HepG2 (cell line): ENCODE results near the gene HK2. TPM values are rescaled to one million over a fixed set of nuclear protein-coding genes. Genes with fewer than 3 reads are reported as not detected.

ENCODE experiments used
- AKAP8 ChIP-seq: sonication (generic); formaldehyde crosslinking; IDR thresholded peaks from 2 replicates; pipeline ENCODE4 v1.5.1; 2020; ENCODE audit warnings: mild to moderate bottlenecking, missing genetic modification reagents
- FOXK1 ChIP-seq: sonication (generic); formaldehyde crosslinking; IDR thresholded peaks from 2 replicates; pipeline ENCODE4 v1.4.0; 2020; ENCODE audit warnings: low read depth, missing genetic modification reagents, borderline replicate concordance
- GTF2F1 ChIP-seq: fragments of 150-350 bp; IDR thresholded peaks from 2 replicates; pipeline ENCODE4 v1.6.1; 2014; ENCODE audit warnings: low read length
- MED1 ChIP-seq: sonication (generic); formaldehyde crosslinking; IDR thresholded peaks from 2 replicates; pipeline ENCODE4 v1.4.0; 2020; ENCODE audit warnings: missing genetic modification reagents
- RFX1 ChIP-seq: fragments of 450-650 bp; IDR thresholded peaks from 2 replicates; pipeline ENCODE4 v1.6.1; 2017
- SMAD9 ChIP-seq: sonication (generic); formaldehyde crosslinking; IDR thresholded peaks from 2 replicates; pipeline ENCODE4 v1.5.1; 2020; ENCODE audit warnings: mild to moderate bottlenecking, missing genetic modification reagents
- SYNCRIP ChIP-seq: fragments of 200-400 bp; formaldehyde crosslinking; IDR thresholded peaks from 2 replicates; pipeline ENCODE4 v1.6.1; 2018; ENCODE audit warnings: mild to moderate bottlenecking, low read depth, low read length; ENCODE audit not compliant: insufficient read depth
- ZFYVE20 ChIP-seq: sonication (generic); formaldehyde crosslinking; IDR thresholded peaks from 2 replicates; pipeline ENCODE4 v1.8.0; 2023; ENCODE audit warnings: low read depth, mild to moderate bottlenecking, moderate library complexity, missing genetic modification reagents, borderline replicate concordance
- ZIK1 ChIP-seq: sonication (generic); formaldehyde crosslinking; IDR thresholded peaks from 2 replicates; pipeline ENCODE4 v1.5.0; 2020; ENCODE audit warnings: mild to moderate bottlenecking, low read depth, missing genetic modification reagents, borderline replicate concordance
- ZNF253 ChIP-seq: sonication (generic); formaldehyde crosslinking; IDR thresholded peaks from 2 replicates; pipeline ENCODE4 v1.8.0; 2022; ENCODE audit warnings: mild to moderate bottlenecking, missing genetic modification reagents, borderline replicate concordance
- ZNF644 ChIP-seq: IDR thresholded peaks from 2 replicates; pipeline ENCODE4 v1.6.1; 2016; ENCODE audit warnings: low read depth
- polyA plus RNA-seq, 8 experiments: library from polyadenylated mRNA; depleted of rRNA in 3 of 8; stranded (reverse) in 7 of 8; unstranded in 1 of 8; fragments of >200 nt; fragmentation: Illumina TruSeq in 4 of 8; extraction: Trizol in 4 of 8; gene quantifications; 2 replicates each; pipeline versions ENCODE4 v1.2.1 to v1.2.3, GENCODE V29; 2011 to 2016; ENCODE audit warnings: low read depth in 4 of 8, missing spikeins in 1 of 8, mixed read lengths in 1 of 8; ENCODE audit not compliant: insufficient read depth in 1 of 8
- total RNA-seq, 5 experiments: library from RNA; depleted of rRNA; stranded (reverse); fragments of >200 nt; fragmentation: Illumina TruSeq; extraction: Trizol; gene quantifications; 2 replicates each; pipeline ENCODE4 v1.2.3, GENCODE V29; 2016; ENCODE audit warnings: low read depth in 1 of 5
- TF ChIP-seq, protein P1 (sequence below), 2 experiments: IDR thresholded peaks; 2 replicates each; pipeline ENCODE4 v1.6.1; 2011 to 2012; ENCODE audit warnings: low read length in 2 of 2, borderline replicate concordance in 1 of 2, low read depth in 1 of 2, mild to moderate bottlenecking in 1 of 2, moderate library complexity in 1 of 2
- TF ChIP-seq, protein P2 (sequence below): sonication (generic); formaldehyde crosslinking; IDR thresholded peaks from 2 replicates; pipeline ENCODE4 v1.4.0; 2020; ENCODE audit warnings: mild to moderate bottlenecking, missing genetic modification reagents
- TF ChIP-seq, protein P3 (sequence below): sonication (generic); formaldehyde crosslinking; IDR thresholded peaks from 2 replicates; pipeline ENCODE4 v1.4.0; 2020; ENCODE audit warnings: missing genetic modification reagents
- TF ChIP-seq, protein P4 (sequence below): sonication (generic); formaldehyde crosslinking; IDR thresholded peaks from 2 replicates; pipeline ENCODE4 v1.9.0; 2021; ENCODE audit warnings: missing genetic modification reagents, mild to moderate bottlenecking, borderline replicate concordance
- TF ChIP-seq, protein P5 (sequence below): sonication (generic); formaldehyde crosslinking; IDR thresholded peaks from 2 replicates; pipeline ENCODE4 v1.4.0; 2020; ENCODE audit warnings: missing genetic modification reagents, borderline replicate concordance

Gene HK2
- total and polyA plus RNA-seq, 2 of the 13 experiments (the other 11 are each of a cell fraction or from before 2014, with no cell fraction given), result 13.2 to 101 TPM

DNA sequence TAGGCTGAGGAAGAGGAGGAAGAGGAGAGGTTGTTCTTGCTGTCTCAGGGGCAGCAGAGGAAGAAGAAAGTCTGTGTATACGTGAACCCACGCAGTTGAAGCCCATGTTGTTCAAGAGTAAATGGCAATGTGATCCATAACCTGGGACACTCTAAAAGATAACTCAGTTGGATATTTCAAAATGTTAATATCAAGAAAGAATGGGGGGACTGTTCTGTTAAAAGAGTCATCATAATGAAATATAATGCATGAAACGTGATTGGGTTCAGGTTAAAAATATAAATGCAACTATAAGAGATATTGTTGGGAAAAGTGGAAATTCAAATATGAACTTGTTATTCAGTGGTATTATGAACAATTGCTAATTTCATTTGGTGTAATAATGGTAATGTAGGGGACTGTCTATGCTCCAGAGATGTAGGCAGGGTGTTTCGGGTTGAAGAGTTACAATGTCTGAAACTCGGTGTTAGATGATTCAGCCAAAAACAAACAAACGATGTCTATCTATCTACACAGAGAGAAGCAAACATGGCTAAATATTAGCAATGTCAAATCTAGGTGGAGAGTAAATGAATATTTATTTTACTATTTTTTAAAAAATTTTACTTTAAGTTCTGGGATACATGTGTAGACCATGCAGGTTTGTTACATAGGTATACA lies 103.4 kb downstream of the HK2 start (continued):
- TF ChIP-seq, protein P1, sequence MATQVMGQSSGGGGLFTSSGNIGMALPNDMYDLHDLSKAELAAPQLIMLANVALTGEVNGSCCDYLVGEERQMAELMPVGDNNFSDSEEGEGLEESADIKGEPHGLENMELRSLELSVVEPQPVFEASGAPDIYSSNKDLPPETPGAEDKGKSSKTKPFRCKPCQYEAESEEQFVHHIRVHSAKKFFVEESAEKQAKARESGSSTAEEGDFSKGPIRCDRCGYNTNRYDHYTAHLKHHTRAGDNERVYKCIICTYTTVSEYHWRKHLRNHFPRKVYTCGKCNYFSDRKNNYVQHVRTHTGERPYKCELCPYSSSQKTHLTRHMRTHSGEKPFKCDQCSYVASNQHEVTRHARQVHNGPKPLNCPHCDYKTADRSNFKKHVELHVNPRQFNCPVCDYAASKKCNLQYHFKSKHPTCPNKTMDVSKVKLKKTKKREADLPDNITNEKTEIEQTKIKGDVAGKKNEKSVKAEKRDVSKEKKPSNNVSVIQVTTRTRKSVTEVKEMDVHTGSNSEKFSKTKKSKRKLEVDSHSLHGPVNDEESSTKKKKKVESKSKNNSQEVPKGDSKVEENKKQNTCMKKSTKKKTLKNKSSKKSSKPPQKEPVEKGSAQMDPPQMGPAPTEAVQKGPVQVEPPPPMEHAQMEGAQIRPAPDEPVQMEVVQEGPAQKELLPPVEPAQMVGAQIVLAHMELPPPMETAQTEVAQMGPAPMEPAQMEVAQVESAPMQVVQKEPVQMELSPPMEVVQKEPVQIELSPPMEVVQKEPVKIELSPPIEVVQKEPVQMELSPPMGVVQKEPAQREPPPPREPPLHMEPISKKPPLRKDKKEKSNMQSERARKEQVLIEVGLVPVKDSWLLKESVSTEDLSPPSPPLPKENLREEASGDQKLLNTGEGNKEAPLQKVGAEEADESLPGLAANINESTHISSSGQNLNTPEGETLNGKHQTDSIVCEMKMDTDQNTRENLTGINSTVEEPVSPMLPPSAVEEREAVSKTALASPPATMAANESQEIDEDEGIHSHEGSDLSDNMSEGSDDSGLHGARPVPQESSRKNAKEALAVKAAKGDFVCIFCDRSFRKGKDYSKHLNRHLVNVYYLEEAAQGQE (IDR thresholded peaks at IDR 0.05; ENCODE audit: borderline replicate concordance in 1 of 2, low read depth in 1 of 2, low read length in 2 of 2), result no peak
- TF ChIP-seq ZFYVE20 (CRISPR knock-in tag) (no peak), ZNF253 (CRISPR knock-in tag) (no peak), ZIK1 (no peak), SYNCRIP (no peak), ZNF644 (0 out of 2 replicates have a peak, but pooled peaks have one; percentile 36), GTF2F1 (no peak), AKAP8 (CRISPR knock-in tag) (no peak), FOXK1 (CRISPR knock-in tag) (no peak), SMAD9 (CRISPR knock-in tag) (no peak), MED1 (CRISPR knock-in tag) (peak; percentile 36; the same call in 1 of the 2 replicates), RFX1 (no peak)
- TF ChIP-seq, protein P2, sequence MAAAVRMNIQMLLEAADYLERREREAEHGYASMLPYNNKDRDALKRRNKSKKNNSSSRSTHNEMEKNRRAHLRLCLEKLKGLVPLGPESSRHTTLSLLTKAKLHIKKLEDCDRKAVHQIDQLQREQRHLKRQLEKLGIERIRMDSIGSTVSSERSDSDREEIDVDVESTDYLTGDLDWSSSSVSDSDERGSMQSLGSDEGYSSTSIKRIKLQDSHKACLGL (CRISPR knock-in tag), result no peak
- TF ChIP-seq, protein P3, sequence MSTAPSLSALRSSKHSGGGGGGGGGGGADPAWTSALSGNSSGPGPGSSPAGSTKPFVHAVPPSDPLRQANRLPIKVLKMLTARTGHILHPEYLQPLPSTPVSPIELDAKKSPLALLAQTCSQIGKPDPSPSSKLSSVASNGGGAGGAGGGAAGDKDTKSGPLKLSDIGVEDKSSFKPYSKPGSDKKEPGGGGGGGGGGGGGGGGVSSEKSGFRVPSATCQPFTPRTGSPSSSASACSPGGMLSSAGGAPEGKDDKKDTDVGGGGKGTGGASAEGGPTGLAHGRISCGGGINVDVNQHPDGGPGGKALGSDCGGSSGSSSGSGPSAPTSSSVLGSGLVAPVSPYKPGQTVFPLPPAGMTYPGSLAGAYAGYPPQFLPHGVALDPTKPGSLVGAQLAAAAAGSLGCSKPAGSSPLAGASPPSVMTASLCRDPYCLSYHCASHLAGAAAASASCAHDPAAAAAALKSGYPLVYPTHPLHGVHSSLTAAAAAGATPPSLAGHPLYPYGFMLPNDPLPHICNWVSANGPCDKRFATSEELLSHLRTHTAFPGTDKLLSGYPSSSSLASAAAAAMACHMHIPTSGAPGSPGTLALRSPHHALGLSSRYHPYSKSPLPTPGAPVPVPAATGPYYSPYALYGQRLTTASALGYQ (CRISPR knock-in tag), result no peak
- TF ChIP-seq, protein P4, sequence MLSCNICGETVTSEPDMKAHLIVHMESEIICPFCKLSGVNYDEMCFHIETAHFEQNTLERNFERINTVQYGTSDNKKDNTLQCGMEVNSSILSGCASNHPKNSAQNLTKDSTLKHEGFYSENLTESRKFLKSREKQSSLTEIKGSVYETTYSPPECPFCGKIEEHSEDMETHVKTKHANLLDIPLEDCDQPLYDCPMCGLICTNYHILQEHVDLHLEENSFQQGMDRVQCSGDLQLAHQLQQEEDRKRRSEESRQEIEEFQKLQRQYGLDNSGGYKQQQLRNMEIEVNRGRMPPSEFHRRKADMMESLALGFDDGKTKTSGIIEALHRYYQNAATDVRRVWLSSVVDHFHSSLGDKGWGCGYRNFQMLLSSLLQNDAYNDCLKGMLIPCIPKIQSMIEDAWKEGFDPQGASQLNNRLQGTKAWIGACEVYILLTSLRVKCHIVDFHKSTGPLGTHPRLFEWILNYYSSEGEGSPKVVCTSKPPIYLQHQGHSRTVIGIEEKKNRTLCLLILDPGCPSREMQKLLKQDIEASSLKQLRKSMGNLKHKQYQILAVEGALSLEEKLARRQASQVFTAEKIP (CRISPR knock-in tag), result no peak
- TF ChIP-seq, protein P5, sequence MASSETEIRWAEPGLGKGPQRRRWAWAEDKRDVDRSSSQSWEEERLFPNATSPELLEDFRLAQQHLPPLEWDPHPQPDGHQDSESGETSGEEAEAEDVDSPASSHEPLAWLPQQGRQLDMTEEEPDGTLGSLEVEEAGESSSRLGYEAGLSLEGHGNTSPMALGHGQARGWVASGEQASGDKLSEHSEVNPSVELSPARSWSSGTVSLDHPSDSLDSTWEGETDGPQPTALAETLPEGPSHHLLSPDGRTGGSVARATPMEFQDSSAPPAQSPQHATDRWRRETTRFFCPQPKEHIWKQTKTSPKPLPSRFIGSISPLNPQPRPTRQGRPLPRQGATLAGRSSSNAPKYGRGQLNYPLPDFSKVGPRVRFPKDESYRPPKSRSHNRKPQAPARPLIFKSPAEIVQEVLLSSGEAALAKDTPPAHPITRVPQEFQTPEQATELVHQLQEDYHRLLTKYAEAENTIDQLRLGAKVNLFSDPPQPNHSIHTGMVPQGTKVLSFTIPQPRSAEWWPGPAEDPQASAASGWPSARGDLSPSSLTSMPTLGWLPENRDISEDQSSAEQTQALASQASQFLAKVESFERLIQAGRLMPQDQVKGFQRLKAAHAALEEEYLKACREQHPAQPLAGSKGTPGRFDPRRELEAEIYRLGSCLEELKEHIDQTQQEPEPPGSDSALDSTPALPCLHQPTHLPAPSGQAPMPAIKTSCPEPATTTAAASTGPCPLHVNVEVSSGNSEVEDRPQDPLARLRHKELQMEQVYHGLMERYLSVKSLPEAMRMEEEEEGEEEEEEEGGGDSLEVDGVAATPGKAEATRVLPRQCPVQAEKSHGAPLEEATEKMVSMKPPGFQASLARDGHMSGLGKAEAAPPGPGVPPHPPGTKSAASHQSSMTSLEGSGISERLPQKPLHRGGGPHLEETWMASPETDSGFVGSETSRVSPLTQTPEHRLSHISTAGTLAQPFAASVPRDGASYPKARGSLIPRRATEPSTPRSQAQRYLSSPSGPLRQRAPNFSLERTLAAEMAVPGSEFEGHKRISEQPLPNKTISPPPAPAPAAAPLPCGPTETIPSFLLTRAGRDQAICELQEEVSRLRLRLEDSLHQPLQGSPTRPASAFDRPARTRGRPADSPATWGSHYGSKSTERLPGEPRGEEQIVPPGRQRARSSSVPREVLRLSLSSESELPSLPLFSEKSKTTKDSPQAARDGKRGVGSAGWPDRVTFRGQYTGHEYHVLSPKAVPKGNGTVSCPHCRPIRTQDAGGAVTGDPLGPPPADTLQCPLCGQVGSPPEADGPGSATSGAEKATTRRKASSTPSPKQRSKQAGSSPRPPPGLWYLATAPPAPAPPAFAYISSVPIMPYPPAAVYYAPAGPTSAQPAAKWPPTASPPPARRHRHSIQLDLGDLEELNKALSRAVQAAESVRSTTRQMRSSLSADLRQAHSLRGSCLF (CRISPR knock-in tag), result no peak
